Activated CD4-positive, alpha-beta T cell treated with anti-CD3 and anti-CD28 coated beads for 48 hours (primary cell): ENCODE measurements around the gene PRICKLE2.

ENCODE experiments used
- DNase-seq: peaks from one replicate; pipeline ENCODE4 v3.0.0-alpha.2; 2020

Gene PRICKLE2

GRCh38 chr3:64247991-64248646 lies 22.9 kb upstream of the PRICKLE2 start:
- DNase-seq, result no peak

- no peak for DNase-seq
Measured at GRCh38 chr3:64244011-64244942, 19.0 kb upstream of the PRICKLE2 start.

- DNase-seq, result no peak
Measured at GRCh38 chr3:64242435-64242834, 17.2 kb upstream of the PRICKLE2 start.

GRCh38 chr3:64240959-64241358 lies 15.7 kb upstream of the PRICKLE2 start:
- no peak for DNase-seq

- DNase-seq, result no peak
Measured at GRCh38 chr3:64240396-64240795, 15.1 kb upstream of the PRICKLE2 start.

- no peak for DNase-seq
Measured at GRCh38 chr3:64239841-64240240, 14.6 kb upstream of the PRICKLE2 start.

GRCh38 chr3:64238971-64239667 lies 13.9 kb upstream of the PRICKLE2 start:
- no peak for DNase-seq

GRCh38 chr3:64237083-64237482 lies 11.8 kb upstream of the PRICKLE2 start:
- DNase-seq, result no peak

GRCh38 chr3:64235605-64236004 lies 10.3 kb upstream of the PRICKLE2 start:
- no peak for DNase-seq

GRCh38 chr3:64234571-64234970 lies 9.3 kb upstream of the PRICKLE2 start:
- DNase-seq, result no peak

- no peak for DNase-seq
Measured at GRCh38 chr3:64232821-64233220, 7.6 kb upstream of the PRICKLE2 start.

GRCh38 chr3:64229903-64230302 lies 4.6 kb upstream of the PRICKLE2 start:
- DNase-seq, result no peak

GRCh38 chr3:64228110-64228509 lies 2.8 kb upstream of the PRICKLE2 start:
- no peak for DNase-seq

GRCh38 chr3:64226730-64227129 lies 1.5 kb upstream of the PRICKLE2 start:
- no peak for DNase-seq

GRCh38 chr3:64225695-64226499 lies 631 bp upstream of the PRICKLE2 start:
- DNase-seq, result no peak

- no peak for DNase-seq
Measured at GRCh38 chr3:64223791-64224745, 1.2 kb downstream of the PRICKLE2 start.

GRCh38 chr3:64222501-64223111 lies 2.7 kb downstream of the PRICKLE2 start:
- no peak for DNase-seq

- no peak for DNase-seq
Measured at GRCh38 chr3:64221571-64222257, 3.6 kb downstream of the PRICKLE2 start.

- no peak for DNase-seq
Measured at GRCh38 chr3:64220161-64220914, 4.9 kb downstream of the PRICKLE2 start.

GRCh38 chr3:64218746-64219145 lies 6.5 kb downstream of the PRICKLE2 start:
- DNase-seq, result no peak
